ENCODE results near the gene CD2BP2. TPM values are rescaled to one million over a fixed set of nuclear protein-coding genes. Genes with fewer than 3 reads are reported as not detected.

Gene CD2BP2
- total and polyA plus RNA-seq, 2 of the 8 experiments (the other 6 are each of a cell fraction or from before 2014, with no cell fraction given), result 22.4 to 55.3 TPM

GRCh38 chr16:30376461-30376902 lies 21.4 kb upstream of the CD2BP2 start (continued):
- TF ChIP-seq ATF2 (IDR thresholded peaks at IDR 0.05; ENCODE audit: low read length), result no peak

Measured in H1 (cell line).